KMS-11 (cell line): ENCODE measurements around the gene FAM186B.

ENCODE experiments used
- H2AFZ ChIP-seq: fragments of 200-600 bp; sonication (generic); 2 replicates; pipeline ENCODE4 v1.6.1; 2016; ENCODE audit warnings: antibody characterized with exemption, mixed run types, low read depth
- H3K27ac ChIP-seq: fragments of 200-600 bp; sonication (generic); 2 replicates; pipeline ENCODE4 v1.6.1; 2016; ENCODE audit warnings: mild to moderate bottlenecking, mixed run types
- H3K27me3 ChIP-seq: fragments of 200-600 bp; sonication (generic); 2 replicates; pipeline ENCODE4 v1.6.1; 2017; ENCODE audit warnings: mild to moderate bottlenecking, low read depth, mixed run types, moderate library complexity; ENCODE audit not compliant: insufficient read depth
- H3K36me3 ChIP-seq: fragments of 200-600 bp; sonication (generic); 2 replicates; pipeline ENCODE4 v1.6.1; 2017; ENCODE audit warnings: mild to moderate bottlenecking, mixed run types; ENCODE audit not compliant: insufficient read depth
- H3K4me1 ChIP-seq: fragments of 200-600 bp; sonication (generic); 2 replicates; pipeline ENCODE4 v1.6.1; 2016; ENCODE audit warnings: mild to moderate bottlenecking, low read depth, mixed run types; ENCODE audit not compliant: poor library complexity, severe bottlenecking
- H3K4me2 ChIP-seq: fragments of 200-600 bp; sonication (generic); 2 replicates; pipeline ENCODE4 v1.7.0; 2016; ENCODE audit warnings: mild to moderate bottlenecking, mixed run types
- H3K4me3 ChIP-seq: fragments of 200-600 bp; sonication (generic); IDR thresholded peaks from 2 replicates; pipeline ENCODE4 v1.6.1; 2017; ENCODE audit warnings: low read depth, low read length, mixed read lengths; ENCODE audit not compliant: insufficient read depth
- H3K79me2 ChIP-seq: fragments of 200-600 bp; sonication (generic); 2 replicates; pipeline ENCODE4 v1.6.1; 2016; ENCODE audit warnings: low read depth, mixed run types; ENCODE audit not compliant: insufficient read depth
- H3K9ac ChIP-seq: fragments of 200-600 bp; sonication (generic); 2 replicates; pipeline ENCODE4 v1.6.1; 2016; ENCODE audit warnings: mild to moderate bottlenecking, mixed run types
- H4K20me1 ChIP-seq: fragments of 200-600 bp; sonication (generic); 2 replicates; pipeline ENCODE4 v1.6.1; 2016; ENCODE audit warnings: mild to moderate bottlenecking, mixed run types; ENCODE audit not compliant: insufficient read depth
- TF ChIP-seq, protein P1 (sequence below): fragments of 200-600 bp; sonication (generic); conservative IDR thresholded peaks from 2 replicates; pipeline ENCODE4 v1.6.1; 2017; ENCODE audit warnings: low read depth, mild to moderate bottlenecking, antibody characterized with exemption, low read length, moderate library complexity, mixed read lengths

FAM186B gene

DNA sequence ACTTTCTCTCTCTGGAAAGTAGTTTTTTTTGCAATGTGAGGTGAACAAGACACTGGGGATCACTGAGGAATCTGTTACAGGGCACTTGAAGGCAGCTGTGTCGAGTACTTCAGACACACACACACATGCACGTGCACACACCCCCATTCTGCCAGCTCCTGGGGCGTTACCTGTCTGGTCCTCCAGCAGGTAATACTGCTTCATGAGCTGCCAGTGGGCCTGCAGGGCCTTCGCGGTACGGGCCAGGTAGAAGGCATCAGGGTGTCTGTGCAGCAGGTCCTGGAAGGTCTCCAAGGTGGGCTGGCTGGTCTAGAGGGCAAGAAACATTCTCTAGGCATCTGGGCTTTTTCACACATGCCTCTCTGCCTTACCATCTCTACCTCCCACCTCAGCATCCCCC is 42.6 kb downstream of the FAM186B start:
- Histone ChIP-seq H3K4me1 (peaks cover 12% of the 10 kb centered on the region), H3K27me3 (no peaks in the 10 kb centered on the region), H3K79me2 (peaks cover 16% of the 10 kb centered on the region), H3K27ac (no peak overlapping the region), H4K20me1 (no peaks in the 10 kb centered on the region), H3K36me3 (no peaks in the 10 kb centered on the region), H3K9ac (no peak overlapping the region), H3K4me2 (no peak overlapping the region), H2AFZ (no peak overlapping the region), H3K4me3 (no peak overlapping the region)
- TF ChIP-seq, protein P1, sequence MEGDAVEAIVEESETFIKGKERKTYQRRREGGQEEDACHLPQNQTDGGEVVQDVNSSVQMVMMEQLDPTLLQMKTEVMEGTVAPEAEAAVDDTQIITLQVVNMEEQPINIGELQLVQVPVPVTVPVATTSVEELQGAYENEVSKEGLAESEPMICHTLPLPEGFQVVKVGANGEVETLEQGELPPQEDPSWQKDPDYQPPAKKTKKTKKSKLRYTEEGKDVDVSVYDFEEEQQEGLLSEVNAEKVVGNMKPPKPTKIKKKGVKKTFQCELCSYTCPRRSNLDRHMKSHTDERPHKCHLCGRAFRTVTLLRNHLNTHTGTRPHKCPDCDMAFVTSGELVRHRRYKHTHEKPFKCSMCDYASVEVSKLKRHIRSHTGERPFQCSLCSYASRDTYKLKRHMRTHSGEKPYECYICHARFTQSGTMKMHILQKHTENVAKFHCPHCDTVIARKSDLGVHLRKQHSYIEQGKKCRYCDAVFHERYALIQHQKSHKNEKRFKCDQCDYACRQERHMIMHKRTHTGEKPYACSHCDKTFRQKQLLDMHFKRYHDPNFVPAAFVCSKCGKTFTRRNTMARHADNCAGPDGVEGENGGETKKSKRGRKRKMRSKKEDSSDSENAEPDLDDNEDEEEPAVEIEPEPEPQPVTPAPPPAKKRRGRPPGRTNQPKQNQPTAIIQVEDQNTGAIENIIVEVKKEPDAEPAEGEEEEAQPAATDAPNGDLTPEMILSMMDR: no peak

DNA sequence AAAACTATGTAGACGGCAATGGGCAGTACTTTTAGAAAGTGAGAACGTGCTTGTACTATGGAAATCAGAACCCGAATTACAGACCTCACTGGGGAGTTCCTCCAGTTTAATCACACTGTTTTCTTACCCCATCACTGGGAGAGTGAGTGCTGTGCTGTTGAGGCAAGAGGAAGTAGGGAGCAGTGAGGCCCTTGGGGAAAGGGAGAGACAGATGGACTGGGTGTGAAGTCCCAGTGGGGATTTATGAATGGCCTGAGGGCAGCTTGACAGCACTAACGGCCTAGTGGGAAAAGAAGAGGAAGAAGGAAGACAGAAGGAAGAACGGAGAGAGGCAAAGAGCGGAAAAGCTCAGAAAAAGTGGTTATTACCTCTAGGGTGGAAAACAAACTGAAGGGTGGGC is 43.2 kb downstream of the FAM186B start:
- no peaks in the 10 kb centered on the region for H4K20me1 ChIP-seq
- no peaks in the 10 kb centered on the region for H3K36me3 ChIP-seq
- H3K79me2 ChIP-seq: peaks cover 11% of the 10 kb centered on the region
- H3K27me3 ChIP-seq: no peaks in the 10 kb centered on the region
- no peak overlapping the region for H3K9ac ChIP-seq
- no peak overlapping the region for H2AFZ ChIP-seq
- peaks cover 12% of the 10 kb centered on the region for H3K4me1 ChIP-seq
- H3K4me3 ChIP-seq: no peak overlapping the region
- no peak overlapping the region for H3K27ac ChIP-seq
- TF ChIP-seq, protein P1: no peak
- no peak overlapping the region for H3K4me2 ChIP-seq

DNA sequence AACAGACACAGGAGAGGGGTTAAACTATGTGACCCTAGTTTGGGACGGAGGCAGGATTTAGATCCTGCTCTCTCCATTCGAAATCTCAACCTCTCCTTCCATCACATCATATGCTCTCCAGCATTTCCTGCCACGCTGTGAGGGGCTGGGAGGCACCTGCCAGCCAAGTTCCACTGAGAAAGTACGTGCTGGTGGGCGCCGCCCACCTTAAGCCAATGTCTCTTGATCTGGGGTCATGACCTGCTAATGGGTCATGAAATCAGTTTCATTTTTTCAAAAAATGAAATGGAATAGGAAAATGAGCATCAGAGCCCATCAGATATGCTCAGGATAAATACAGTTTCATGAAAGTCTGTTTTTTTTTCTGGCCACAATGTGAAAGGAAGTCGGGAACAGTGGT is 44.7 kb downstream of the FAM186B start:
- Histone ChIP-seq H3K27me3 (no peaks in the 10 kb centered on the region), H2AFZ (no peak overlapping the region), H3K27ac (no peak overlapping the region), H3K4me1 (peaks cover 3% of the 10 kb centered on the region), H3K9ac (no peak overlapping the region), H4K20me1 (no peaks in the 10 kb centered on the region), H3K79me2 (no peaks in the 10 kb centered on the region), H3K36me3 (no peaks in the 10 kb centered on the region), H3K4me3 (no peak overlapping the region), H3K4me2 (no peak overlapping the region)
- TF ChIP-seq, protein P1: no peak

DNA sequence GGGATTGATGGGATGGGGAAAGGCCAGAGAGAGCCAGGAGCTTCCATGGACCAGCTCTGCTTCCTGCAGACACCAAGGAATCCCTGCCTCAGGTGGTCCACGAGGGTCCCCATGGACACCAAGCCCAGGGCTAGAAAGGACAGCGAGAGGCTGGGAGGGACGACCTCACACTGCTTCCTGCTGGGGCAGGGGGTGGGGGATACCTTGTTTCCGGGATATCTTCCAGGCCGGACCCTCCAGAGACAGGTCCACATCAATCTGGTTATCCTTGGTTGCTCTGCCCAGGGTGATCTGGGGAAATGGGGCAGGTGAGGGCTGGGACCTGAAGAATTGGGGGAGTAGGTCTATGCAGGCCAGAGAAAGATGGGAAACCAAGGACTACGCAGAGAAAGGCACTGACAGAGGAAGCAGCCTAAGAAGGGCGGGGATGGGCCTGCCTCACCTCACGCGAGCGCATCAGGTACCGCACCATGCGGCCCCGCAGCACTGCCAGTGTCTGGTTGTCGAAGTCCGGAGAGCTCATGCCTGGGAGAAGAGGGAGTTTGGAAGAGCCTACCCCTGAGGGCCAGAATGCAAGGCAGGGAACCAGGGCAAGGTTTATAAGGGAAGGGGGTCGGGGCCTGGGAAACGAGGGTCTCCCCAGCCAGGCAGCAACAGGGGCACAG is 46.3 kb downstream of the FAM186B start:
- Histone ChIP-seq H3K4me2 (no peak overlapping the region), H3K36me3 (no peaks in the 10 kb centered on the region), H3K4me3 (no peak overlapping the region), H3K9ac (no peak overlapping the region), H3K27me3 (no peaks in the 10 kb centered on the region), H4K20me1 (no peaks in the 10 kb centered on the region), H3K4me1 (no peaks in the 10 kb centered on the region), H3K79me2 (no peaks in the 10 kb centered on the region), H2AFZ (no peak overlapping the region), H3K27ac (no peak overlapping the region)
- TF ChIP-seq, protein P1: no peak
